Measurements from ENCODE around the gene SCAMP3. TPM values are rescaled to one million over a fixed set of nuclear protein-coding genes. Genes with fewer than 3 reads are reported as not detected.

Gene SCAMP3
- total and polyA plus RNA-seq, 2 donors from 2014 or later = 66.7 to 89.1 TPM

DNA sequence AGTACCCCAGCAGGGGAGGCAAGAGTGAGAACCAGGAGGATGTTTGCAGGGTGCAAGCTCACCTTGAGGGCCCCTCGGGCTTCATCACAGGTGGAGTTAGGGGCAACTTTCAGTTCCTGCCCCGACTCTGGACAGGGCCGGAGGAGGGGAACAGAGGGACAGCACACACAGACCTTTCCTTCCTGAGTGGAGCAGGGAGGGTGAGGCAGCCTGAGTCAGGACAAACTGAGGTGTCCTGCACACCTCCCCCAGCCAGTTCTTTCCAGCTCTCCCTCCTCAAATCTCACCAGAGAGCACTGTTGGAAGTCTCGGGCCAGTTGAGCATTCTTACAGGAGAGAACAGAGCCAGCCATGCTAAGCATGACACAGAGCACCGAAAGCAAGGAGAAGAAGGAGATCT lies 8.4 kb downstream of the SCAMP3 start:
- Histone ChIP-seq H3K4me3 (ENCODE audit: low read length in 3 of 3) (peak overlapping the region in 1 of 3 donors; percentile 71), H3K36me3 (ENCODE audit: control insufficient read depth in 2 of 3, insufficient read depth in 3 of 3, low read length in 3 of 3) (peaks cover 0 to 4% (median 4%) of the 10 kb centered on the region in 3 donors), H3K4me1 (ENCODE audit: control insufficient read depth in 2 of 3, insufficient read depth in 2 of 3, low read depth in 1 of 3, low read length in 3 of 3) (peaks cover 0 to 19% (median 12%) of the 10 kb centered on the region in 3 donors), H3K27ac (ENCODE audit: low read depth in 2 of 2, low read length in 2 of 2) (no peak overlapping the region), H3K9me3 (ENCODE audit: control insufficient read depth in 2 of 3, insufficient read depth in 1 of 3, low read length in 3 of 3) (no peaks in the 10 kb centered on the region), H3K27me3 (ENCODE audit: control insufficient read depth, insufficient read depth, low read length) (no peaks in the 10 kb centered on the region), H3K9ac (ENCODE audit: low read length in 3 of 3) (peak overlapping the region in 1 of 3 donors; percentile 85)
- intact Hi-C loops (cut with DNase I) = no loop called here
- DNase-seq = peak in 1 of 5 donors; percentile 60
- FAIRE-seq = no peak
- TF ChIP-seq, protein P1, sequence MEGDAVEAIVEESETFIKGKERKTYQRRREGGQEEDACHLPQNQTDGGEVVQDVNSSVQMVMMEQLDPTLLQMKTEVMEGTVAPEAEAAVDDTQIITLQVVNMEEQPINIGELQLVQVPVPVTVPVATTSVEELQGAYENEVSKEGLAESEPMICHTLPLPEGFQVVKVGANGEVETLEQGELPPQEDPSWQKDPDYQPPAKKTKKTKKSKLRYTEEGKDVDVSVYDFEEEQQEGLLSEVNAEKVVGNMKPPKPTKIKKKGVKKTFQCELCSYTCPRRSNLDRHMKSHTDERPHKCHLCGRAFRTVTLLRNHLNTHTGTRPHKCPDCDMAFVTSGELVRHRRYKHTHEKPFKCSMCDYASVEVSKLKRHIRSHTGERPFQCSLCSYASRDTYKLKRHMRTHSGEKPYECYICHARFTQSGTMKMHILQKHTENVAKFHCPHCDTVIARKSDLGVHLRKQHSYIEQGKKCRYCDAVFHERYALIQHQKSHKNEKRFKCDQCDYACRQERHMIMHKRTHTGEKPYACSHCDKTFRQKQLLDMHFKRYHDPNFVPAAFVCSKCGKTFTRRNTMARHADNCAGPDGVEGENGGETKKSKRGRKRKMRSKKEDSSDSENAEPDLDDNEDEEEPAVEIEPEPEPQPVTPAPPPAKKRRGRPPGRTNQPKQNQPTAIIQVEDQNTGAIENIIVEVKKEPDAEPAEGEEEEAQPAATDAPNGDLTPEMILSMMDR (IDR thresholded peaks at IDR 0.05; ENCODE audit: borderline replicate concordance, extremely low read depth, insufficient read depth) = no peak

- FAIRE-seq (no peak), DNase-seq (no peak)
- peaks cover 0 to 4% (median 0%) of the 10 kb centered on the region in 3 donors for H3K36me3 ChIP-seq (ENCODE audit: control insufficient read depth in 2 of 3, insufficient read depth in 3 of 3, low read length in 3 of 3)
- H3K9me3 ChIP-seq (ENCODE audit: control insufficient read depth in 2 of 3, insufficient read depth in 1 of 3, low read length in 3 of 3) = no peaks in the 10 kb centered on the region
- TF ChIP-seq, protein P1 (IDR thresholded peaks at IDR 0.05; ENCODE audit: borderline replicate concordance, extremely low read depth, insufficient read depth) = no peak
- H3K4me1 ChIP-seq (ENCODE audit: control insufficient read depth in 2 of 3, insufficient read depth in 2 of 3, low read depth in 1 of 3, low read length in 3 of 3) = peaks cover 0 to 19% (median 12%) of the 10 kb centered on the region in 3 donors
- H3K4me3 ChIP-seq (ENCODE audit: low read length in 3 of 3) = no peak overlapping the region
- H3K27ac ChIP-seq (ENCODE audit: low read depth in 2 of 2, low read length in 2 of 2) = no peak overlapping the region
- peak overlapping the region in 1 of 3 donors; percentile 26 for H3K9ac ChIP-seq (ENCODE audit: low read length in 3 of 3)
- intact Hi-C loops (cut with DNase I) = no loop called here
- H3K27me3 ChIP-seq (ENCODE audit: control insufficient read depth, insufficient read depth, low read length) = no peaks in the 10 kb centered on the region
These were observed 9.0 kb downstream of the SCAMP3 start for GRCh38 chr1:155253208-155253607.

GRCh38 chr1:155251566-155251965 lies 10.6 kb downstream of the SCAMP3 start:
- intact Hi-C loops (cut with DNase I) = no loop called here
- Histone ChIP-seq H3K36me3 (ENCODE audit: control insufficient read depth in 2 of 3, insufficient read depth in 3 of 3, low read length in 3 of 3) (no peaks in the 10 kb centered on the region), H3K9ac (ENCODE audit: low read length in 3 of 3) (no peak overlapping the region), H3K27ac (ENCODE audit: low read depth in 2 of 2, low read length in 2 of 2) (no peak overlapping the region), H3K9me3 (ENCODE audit: control insufficient read depth in 2 of 3, insufficient read depth in 1 of 3, low read length in 3 of 3) (no peaks in the 10 kb centered on the region), H3K4me1 (ENCODE audit: control insufficient read depth in 2 of 3, insufficient read depth in 2 of 3, low read depth in 1 of 3, low read length in 3 of 3) (peaks cover 0 to 19% (median 12%) of the 10 kb centered on the region in 3 donors), H3K4me3 (ENCODE audit: low read length in 3 of 3) (no peak overlapping the region), H3K27me3 (ENCODE audit: control insufficient read depth, insufficient read depth, low read length) (no peaks in the 10 kb centered on the region)
- TF ChIP-seq, protein P1 (IDR thresholded peaks at IDR 0.05; ENCODE audit: borderline replicate concordance, extremely low read depth, insufficient read depth) = no peak
- DNase-seq (no peak), FAIRE-seq (no peak)
